CD4-positive, alpha-beta T cell treated with Interferon gamma for 1 hour (primary cell): Measurements from ENCODE around the gene DBT.
"Not testable (repeated sequence)": the region's sequence is repeated elsewhere in the genome, so short reads cannot be mapped to it uniquely, and the experiment has no call there.

ENCODE experiments used
- DNase-seq: peaks from one replicate; pipeline ENCODE4 v3.0.0-alpha.2; 2020

The DBT gene

DNA sequence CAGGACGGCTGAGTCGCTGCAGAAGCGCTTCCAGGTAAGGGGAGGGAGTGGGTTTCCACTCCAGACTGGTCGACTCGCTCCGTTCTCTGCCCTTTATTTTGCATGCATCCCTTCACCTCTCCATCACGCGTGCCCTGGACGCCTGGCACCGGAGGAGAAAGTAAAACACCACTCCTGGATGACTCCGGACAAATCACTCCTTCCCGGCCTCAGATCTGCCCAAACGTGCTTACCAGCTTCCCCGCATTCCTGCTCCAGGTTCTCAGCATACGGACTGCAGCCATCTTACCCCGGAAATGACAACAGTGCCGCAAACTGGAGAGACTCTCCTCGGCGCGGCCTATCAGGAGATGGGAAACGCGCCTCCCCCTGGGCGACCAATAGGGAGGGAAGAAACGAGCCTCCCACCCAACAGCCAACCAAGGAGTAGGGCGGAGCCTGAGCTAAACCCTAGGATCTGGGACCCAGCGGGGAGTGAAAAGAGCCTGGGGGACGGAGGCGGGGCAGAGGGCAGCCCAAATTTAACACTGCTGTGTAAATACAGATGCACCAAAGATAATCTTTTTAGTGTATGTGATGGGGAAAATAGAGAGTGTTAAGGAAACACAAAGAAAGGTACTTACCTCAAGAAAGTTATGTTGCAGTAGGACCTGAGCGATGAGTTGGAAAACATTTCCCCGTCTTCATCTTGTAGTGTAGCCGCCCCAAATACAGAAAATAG, at the start of gene DBT:
Gene DBT, minus strand, starts transcription at position 298 of the 721 bp plus-strand sequence. Its CDS starts 14 bp downstream, at position 284.
- peak; percentile 88 for DNase-seq

DNA sequence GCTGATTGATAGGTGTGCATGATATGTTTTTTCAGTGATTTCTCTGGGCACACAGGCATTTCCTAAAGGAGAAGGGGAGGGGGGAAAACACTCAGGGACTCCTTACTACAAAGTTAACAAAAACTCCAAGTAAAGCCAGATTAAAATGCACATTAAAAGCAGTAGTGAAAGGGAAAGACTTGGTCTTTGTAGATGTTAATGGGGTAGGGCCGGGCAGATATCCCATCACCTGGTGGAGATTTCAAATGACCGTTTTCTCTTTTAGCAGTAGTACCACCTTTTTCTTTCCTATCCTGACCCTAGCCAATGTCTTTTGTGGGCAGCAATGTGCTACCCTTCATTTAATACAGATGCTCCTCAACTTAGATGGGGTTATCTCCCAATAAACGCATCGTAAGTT, 48.9 kb upstream of the DBT start:
- no peak for DNase-seq

DNA sequence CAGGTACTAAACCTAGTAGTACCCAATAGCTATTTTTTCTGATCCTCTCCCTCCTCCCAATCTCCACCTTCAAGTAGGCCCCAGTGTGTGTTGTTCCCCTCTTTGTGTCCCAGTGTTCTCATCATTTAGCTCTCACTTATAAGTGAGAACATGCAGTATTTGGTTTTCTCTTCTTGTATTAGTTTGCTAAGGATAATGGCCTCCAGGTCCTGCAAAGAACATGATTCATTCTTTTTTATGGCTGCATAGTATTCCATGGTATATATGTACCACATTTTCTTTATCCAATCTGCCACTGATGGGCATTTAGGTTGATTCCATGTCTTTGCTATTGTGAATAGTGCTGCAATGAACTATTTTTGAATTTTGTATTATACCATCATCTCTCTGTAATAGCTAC, 47.4 kb upstream of the DBT start:
- not testable (repeated sequence) for DNase-seq

DNA sequence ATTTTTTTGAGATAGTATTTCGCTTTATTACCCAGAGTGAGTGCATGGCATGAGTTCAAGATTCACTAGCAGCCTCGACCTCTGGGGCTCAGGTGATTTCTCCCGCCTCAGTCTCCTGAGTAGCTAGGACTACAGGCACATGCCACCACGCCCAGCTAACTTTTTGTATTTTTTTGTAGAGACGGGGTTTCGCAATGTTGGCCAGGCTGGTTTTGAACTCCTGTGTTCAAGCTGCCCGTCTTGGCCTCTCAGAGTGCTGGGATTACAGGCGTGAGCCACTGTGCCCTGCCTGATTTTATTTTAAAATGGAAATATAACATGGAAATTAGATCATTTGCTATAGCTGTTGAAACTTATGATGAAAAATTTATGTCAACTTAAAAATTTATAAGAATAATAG, 46.5 kb upstream of the DBT start:
- no peak for DNase-seq

DNA sequence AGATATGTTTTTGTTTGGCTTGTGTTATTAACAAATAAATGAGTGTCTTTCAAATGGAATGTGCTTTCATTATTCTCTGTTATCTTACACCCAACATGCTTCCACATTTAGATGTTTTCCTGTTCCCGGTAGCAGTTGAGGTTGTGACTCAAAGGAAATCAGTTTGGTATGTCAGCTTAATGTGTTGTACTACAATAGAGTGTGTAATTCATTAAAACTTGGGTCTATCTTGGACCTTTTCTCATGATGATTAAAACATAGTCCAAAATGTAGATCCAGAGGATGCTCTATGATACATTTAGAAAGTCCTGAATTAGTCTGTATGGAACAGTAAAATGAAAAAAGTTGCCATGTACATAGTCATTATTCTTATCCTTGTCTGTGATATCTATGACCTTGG, 43.1 kb upstream of the DBT start:
- DNase-seq = no peak

DNA sequence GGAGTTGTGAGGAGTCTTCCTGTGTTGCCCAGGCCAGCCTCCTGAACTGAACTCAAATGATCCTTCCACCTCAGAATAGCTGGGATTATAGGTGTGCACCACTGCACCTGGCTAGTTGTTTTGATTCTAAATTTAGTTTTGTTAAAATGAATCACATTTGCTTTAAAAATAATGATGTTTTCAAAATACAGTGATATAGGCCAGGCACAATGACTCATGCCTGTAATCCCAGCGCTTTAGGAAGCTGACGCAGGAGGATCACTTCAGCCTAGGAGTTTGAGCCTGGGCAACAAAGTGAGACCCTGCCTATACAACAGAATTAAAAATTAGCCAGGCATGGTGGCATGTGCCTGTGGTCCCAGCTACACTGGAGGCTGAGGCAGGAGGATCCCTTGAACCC, 40.7 kb upstream of the DBT start:
- DNase-seq = no peak

DNA sequence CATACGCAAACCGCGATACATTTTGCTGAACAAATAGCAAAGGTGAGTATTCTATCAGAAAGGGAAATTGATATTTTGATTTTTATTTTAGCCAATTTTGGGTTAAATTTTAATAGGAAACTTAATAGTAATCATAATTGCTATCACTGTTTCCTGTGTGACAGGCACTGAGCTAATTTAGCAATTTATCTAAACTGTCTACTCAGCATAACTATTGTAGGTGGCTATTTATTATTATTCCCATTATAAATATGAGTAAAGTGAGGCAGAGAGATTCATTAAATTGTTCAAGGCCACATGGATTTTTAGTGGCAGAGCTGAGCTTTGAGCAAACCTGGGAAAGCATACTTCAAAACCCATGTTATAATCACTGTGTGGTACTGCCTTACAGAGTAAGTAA, 37.5 kb upstream of the DBT start:
- no peak for DNase-seq

DNA sequence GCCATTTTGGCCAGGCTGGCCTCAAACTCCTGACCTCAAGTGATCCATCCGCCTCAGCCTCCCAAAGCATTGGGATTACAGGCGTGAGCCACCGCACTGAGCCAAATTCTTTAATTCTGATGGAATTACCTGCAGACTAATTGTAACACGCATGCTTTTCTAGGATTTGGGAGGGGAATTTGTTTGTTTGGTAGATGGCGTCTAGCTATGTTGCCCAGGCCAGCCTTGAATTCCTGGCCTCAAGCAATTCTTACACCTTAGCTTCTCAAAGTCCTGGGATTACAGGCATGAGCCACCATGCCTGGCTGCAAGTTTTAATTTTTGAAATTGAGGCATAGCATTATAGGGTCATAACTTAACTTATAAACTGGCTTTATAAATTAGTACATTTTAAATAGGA, 35.0 kb upstream of the DBT start:
- no peak for DNase-seq

DNA sequence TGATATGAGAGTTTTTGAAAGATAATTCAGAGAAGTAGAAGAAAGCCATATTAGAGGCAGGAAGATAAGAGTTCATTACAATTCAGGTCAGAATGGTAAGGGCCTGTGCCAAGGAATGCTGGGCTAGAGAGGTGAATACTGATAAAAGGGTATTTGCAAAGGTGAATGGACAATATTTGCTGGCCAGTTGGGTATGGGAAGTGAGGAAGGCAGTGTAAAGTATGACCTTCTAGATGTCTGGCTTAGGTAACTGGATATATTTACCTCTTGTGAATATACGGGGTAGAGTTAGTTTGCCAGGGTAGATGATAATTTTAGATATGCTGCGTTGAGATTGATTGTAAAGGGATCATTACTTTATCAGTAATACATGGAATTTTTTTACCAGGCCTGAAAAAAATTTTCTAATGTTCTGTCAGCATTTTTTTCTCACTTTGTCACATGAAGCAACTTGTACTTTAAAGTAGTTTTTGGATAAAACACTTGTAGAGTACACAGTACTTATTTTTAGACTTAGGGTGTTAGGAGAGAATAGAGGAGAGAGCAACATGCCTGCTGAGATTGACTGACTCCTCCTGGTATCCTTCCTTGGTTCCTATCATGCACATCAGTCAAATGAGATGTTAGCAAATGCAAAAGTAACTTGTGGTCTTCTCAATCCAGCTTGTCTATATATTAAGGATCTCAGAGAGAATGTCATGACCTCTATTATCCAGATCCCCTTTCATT, 30.5 kb upstream of the DBT start:
- DNase-seq = no peak

DNA sequence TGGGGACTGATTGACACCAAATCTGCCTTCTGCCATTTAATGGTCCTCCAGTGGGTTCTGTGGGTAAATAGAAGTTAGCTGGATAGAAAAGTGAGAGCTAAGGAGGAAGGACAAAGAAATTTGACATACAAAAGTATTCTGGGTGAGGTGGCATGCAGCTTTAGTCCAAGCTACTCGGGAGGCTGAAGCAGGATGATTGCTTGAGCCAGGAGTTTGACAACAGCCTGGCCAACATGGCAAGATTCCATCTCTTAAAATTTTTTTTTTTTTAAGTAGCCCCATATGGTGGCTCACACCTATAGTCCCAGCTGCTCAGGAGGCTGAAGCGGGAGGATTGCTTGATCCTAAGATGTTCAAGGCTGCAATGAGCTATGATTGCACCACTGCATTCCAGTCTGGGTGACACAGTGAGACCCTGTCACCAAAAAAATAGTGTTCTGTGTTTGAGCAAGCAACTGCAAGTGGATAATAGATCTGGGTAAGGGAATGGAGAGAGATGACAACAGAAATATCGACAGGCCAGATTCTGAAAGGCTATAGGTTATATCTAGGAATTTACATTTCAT, 29.8 kb upstream of the DBT start:
- DNase-seq = no peak

DNA sequence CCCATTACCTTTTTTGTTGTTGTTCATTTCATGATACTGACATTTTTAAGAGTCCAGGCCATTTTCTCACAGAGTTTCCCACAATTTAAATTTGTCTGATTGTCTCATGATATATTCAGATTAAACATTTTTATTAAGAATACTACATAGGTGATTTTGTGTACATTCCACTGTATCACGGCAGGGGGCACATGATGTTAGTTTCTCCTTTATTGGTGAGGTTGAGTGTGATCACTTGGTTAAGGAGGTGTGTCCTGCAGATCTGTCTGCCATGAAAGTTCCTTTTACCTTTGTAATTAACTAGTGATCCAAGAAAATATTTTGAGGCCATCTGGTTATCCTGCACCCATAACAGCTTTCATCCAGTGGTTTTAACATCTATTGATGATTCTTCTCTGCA, 28.2 kb upstream of the DBT start:
- no peak for DNase-seq

DNA sequence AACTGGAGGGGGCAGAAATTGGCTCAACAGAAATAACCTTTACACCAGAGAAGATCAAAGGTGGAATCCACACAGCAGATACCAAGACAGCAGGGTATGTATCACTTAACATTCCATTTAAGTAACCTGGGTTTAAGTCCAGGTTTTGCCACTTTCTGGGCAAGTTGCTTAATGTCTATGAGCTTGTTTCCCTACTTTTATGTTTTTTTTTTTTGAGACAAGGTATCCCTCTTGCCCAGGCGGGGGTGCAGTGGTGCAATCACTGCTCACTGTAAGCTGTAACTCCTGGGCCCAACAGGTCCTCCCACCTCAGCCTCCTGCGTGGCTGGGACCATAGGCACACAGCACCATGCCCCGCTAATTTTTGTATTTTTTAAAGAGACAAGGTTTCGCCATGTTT, 18.6 kb upstream of the DBT start:
- DNase-seq = no peak

DNA sequence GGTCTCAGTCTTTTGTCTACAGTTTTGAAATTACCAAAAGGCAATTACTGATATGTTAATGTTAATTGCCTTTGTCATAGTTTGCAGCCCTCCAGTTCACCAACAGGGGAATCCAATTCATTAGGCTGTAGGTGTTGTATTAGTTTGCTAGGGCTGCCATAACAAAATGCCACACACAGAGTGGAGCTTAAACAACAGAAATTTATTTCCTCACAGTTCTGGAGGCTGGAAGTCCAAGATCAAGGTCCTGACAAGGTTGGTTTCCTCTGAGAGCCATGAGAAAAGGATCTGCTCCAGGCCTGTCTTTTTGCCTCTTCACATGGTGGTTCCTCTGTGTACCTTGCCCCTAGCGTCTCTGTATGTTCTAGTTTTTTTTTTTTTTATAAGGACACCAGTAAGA, 17.6 kb upstream of the DBT start:
- DNase-seq = no peak

DNA sequence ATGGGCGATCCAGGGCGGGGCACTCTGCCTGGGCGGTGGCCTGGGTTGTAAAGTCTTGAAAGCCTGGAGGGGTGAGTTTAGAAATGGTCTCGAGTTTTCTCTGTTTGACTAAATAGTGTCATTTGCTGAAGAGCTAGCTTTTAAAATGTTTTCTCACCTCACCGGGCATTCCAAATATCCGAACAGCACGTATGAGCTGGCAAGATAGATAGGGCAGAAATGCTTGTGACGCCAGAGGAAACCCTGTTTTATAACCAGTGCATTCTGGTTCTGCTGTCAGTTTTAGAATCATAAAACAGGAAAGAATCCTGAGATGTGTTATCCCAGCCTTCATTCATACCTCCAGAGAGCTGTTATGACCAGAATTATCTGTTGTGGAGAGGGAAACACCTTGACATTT, 17.1 kb upstream of the DBT start:
- no peak for DNase-seq

DNA sequence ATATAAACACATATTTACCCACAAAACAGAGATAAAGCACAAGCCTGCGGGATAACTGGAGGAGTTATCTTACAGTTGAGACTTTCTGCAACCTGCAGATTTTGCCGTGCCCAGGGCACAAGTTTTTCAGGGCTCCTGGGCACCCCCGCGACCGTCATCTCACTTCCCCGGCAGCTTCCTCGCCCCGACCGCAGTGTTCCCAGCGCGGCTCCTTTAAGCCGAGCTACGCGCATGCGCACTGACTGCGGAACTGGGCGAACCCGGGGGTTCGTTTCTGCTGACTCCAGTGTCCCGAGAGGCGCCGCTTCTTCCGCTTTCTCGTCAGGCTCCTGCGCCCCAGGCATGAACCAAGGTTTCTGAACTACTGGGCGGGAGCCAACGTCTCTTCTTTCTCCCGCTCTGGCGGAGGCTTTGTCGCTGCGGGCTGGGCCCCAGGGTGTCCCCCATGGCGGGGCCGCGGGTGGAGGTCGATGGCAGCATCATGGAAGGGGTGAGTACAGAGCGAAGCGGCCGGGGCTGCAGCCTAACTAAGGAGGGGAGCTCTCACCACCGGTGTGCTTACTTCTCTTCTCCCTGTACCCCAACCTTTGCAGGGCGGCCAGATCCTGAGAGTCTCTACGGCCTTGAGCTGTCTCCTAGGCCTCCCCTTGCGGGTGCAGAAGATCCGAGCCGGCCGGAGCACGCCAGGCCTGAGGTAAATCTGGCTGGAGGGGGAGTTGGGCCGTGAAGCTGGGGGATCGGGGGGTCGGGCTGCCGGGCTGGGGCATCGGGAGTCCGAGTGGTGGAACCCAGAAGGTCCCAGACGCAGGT, 16.5 kb upstream of the DBT start, which contains the start of gene RTCA:
Gene RTCA, plus strand, starts transcription at position 286 of the 810 bp plus-strand sequence. Its CDS starts 160 bp downstream, at position 446.
- DNase-seq = peak; percentile 94

DNA sequence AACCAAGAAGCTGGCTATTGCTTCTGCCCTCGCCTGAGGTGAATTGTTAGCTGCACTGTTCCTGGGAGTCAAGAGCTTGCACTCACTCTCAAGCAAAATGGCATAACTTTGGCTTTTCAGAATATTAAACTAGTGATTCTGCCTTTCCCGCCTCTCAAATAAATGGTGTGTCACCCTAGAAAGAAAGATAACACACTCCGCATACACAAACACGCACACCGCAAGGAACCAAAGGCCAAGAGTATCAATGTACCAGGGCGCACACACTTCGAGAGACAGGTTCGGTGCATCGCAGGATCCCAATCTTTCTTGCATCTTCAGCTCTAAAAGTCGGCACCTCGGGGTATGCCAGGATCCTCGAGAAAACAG, 15.9 kb upstream of the DBT start:
- no peak for DNase-seq

DNA sequence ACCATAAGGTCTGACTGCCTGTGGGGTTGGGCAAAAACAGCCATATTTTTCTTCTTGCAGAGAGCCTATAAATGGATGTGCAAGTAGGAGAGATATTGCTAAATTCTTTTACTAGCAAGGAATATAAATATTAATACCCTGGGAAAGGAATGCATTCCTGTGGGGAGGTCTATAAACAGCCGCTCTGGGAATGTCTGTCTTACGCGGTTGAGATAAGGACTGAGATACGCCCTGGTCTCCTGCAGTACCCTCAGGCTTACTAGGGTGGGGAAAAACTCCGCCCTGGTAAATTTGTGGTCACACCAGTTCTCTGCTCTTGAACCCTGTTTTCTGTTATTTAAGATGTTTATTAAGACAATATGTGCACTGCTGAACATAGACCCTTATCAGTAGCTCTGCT, 14.4 kb upstream of the DBT start:
- not testable (repeated sequence) for DNase-seq

DNA sequence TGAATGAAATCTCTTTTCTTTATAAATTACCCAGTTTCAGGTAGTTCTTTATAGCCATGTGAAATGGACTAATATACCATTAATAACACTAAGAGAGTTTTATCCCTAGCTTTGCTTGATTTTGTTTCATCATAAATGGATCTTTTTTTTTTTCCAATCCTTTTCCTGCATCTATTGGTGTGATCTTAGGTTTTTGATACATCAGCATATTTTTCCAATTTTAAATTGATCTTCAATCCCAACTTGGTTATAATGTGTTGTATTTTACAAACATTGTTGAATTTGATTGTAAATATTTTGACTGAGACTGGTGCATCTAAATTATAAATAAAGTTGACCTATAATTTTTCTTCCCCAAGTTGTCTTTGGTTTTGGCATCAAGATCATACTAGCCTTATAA, 12.1 kb upstream of the DBT start:
- no peak for DNase-seq

DNA sequence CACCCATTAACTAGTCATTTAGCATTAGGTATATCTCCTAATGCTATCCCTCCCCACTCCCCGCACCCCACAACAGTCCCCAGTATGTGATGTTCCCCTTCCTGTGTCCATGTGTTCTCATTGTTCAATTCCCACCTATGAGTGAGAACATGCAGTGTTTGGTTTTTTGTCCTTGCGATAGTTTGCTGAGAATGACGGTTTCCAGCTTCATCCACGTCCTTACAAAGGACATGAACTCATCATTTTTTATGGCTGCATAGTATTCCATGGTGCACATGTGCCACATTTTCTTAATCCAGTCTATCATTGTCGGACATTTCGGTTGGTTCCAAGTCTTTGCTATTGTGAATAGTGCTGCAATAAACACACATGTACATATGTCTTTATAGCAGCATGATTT, 8.8 kb upstream of the DBT start:
- DNase-seq = not testable (repeated sequence)

DNA sequence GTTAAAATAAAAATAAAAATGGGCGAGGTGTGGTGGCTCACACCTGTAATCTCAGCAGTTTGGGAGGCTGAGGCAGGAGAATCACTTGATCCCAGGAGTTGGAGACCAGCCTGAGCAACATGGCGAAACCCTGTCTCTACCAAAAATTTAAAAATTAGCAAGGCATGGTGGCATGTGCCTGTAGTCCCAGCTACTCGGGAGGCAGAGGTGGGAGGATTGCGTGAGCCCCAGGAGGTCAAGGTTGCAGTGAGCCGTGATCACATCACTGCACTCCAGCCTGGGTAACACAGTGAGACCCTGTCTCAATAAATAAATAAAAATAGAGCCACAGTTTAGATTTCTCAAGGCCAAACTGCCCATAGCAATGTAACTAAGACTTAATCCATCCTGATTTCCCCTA, 6.6 kb upstream of the DBT start:
- not testable (repeated sequence) for DNase-seq

DNA sequence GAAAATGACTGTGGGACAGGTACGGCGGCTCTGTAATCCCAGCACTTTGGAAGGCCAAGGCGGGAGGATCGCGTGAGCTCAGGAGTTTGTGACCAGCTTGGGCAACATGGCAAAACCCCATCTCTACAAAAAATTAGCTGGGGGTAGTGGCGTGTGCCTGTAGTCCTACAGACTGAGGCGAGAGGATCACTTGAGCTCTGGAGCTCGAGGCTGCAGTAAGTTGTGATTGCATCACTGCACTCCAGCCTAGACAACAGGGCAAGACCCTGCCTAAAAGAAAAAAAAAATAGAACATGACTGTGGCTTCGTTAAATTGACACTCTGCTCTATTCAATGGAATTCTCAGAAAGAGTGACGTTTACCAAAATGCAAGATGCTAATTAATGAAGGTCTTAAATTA, 3.9 kb upstream of the DBT start:
- DNase-seq = no peak

DNA sequence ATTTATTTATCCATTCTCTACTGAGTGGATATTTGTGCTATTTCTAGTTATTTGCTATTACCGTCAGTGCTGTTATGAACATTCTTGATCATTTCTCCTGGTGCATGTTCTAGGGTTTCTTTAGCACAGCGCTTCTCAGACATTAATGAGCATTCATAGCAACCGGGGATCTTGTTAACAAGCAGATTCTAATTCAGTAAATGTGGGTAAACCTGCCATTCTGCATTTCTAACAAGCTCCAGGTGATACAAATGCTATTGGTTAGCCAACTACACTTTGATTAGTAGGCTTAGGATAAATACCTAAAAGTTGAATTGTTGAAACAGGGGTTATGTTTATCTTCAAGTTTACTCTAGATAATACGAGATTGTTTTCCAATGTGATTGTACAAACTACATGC, 3.3 kb upstream of the DBT start:
- no peak for DNase-seq

DNA sequence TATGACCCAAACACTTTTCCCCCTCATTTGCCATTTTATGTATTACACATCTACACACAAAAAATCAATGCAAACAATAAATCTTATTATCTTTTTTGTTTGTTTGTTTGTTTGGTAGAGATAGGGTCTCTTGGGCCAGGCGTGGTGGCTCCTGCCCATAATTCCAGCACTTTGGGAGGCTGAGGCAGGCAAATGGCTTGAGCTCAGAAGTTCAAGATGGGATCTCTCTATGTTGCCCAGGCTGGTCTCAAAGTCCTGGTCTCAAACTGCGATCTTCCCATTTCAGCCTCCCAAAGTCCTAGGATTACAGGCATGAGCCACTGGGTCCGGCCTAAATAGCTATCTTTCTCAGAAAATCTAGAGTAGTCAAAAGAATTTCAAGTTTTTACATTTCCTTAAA, 1.2 kb upstream of the DBT start:
- DNase-seq = no peak

DNA sequence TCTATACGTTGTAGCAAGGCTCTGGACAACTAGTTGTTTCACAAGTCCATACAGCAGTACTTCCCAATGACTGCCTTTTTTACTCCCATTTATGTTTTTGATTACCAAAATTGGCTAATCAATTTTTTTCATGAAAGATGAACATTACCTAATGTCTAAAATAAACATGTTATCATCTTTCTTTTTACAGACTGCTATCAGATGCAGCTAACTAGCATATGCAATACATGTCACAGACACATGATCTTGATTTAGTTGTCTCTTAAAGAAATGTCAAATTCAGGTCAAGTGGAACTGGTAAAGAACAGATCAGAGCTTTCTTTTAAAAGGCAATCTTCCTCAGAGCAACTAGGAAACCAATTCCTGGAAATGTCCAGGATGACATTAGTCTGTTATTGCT, 630 bp upstream of the DBT start:
- no peak for DNase-seq
